H1 (cell line): ENCODE measurements around the gene ARSA. TPM values are rescaled to one million over a fixed set of nuclear protein-coding genes. Genes with fewer than 3 reads are reported as not detected.

Experiments
- CTCF ChIA-PET: fragments of 300-600 bp; sonication (Branson Sonifier 250); formaldehyde crosslinking; loops from one replicate; lab custom pipeline; 2021; ENCODE audit not compliant: partially characterized antibody; lab: Charles Lee
- POLR2A ChIA-PET: fragments of 300-600 bp; sonication (Branson Sonifier 250); formaldehyde crosslinking; loops from one replicate; lab custom pipeline; 2021; ENCODE audit warnings: inconsistent platforms; ENCODE audit not compliant: partially characterized antibody; lab: Charles Lee
- DNase-seq, 2 experiments: peaks; one replicate each; pipeline versions ENCODE4 v3.0.0 to v3.0.0-alpha.2; 2010 to 2022; ENCODE audit warnings: low spot score in 2 of 2, low read depth in 1 of 2, mixed read lengths in 1 of 2
- FAIRE-seq: peaks from 2 replicates; lab custom pipeline; 2011; peaks lifted over from hg19 to GRCh38; lab: Jason Lieb, UNC
- H2AFZ ChIP-seq: 2 replicates; pipeline ENCODE4 v1.8.1; 2012; ENCODE audit warnings: low read length, inconsistent platforms
- H2AK5ac ChIP-seq: 2 replicates; pipeline ENCODE4 v1.6.1; 2013; ENCODE audit warnings: low read depth, low read length
- H2BK120ac ChIP-seq: replicated peaks from 2 replicates; pipeline ENCODE3; 2013; ENCODE audit warnings: low read depth, low read length, inconsistent platforms
- H2BK12ac ChIP-seq: 2 replicates; pipeline ENCODE4 v1.6.1; 2013; ENCODE audit warnings: low read depth, low read length
- H2BK15ac ChIP-seq: 2 replicates; pipeline ENCODE4 v1.6.1; 2013; ENCODE audit warnings: low read length
- H2BK20ac ChIP-seq: 2 replicates; pipeline ENCODE4 v1.6.1; 2013; ENCODE audit warnings: low read length
- H2BK5ac ChIP-seq: 2 replicates; pipeline ENCODE4 v1.6.1; 2013; ENCODE audit warnings: low read depth, low read length
- H3K14ac ChIP-seq: 2 replicates; pipeline ENCODE4 v1.6.1; 2013; ENCODE audit warnings: inconsistent platforms; ENCODE audit not compliant: insufficient read length
- H3K18ac ChIP-seq: 2 replicates; pipeline ENCODE4 v1.6.1; 2013; ENCODE audit warnings: low read length; ENCODE audit errors: extremely low read depth
- H3K23ac ChIP-seq: 2 replicates; pipeline ENCODE4 v1.6.1; 2013; ENCODE audit warnings: inconsistent platforms; ENCODE audit not compliant: insufficient read length
- H3K23me2 ChIP-seq: 2 replicates; pipeline ENCODE4 v1.6.1; 2013; ENCODE audit warnings: low read depth, low read length
- H3K27ac ChIP-seq: 2 replicates; pipeline ENCODE4 v1.6.1; 2011; ENCODE audit warnings: low read depth, low read length, inconsistent platforms
- H3K27me3 ChIP-seq, 4 experiments: replicated peaks in 1 of 4; 1 replicate in 1 of 4; 2 replicates in 3 of 4; pipeline versions ENCODE4 v1.6.1 to v1.8.1; 2011 to 2013; ENCODE audit warnings: low read length in 3 of 4, mild to moderate bottlenecking in 3 of 4, inconsistent platforms in 2 of 4, mixed read lengths in 2 of 4, moderate library complexity in 1 of 4; ENCODE audit not compliant: control insufficient read depth in 3 of 4, insufficient read depth in 3 of 4; ENCODE audit errors: extremely low read depth in 1 of 4
- H3K36me3 ChIP-seq, 4 experiments: 2 replicates each; pipeline versions ENCODE4 v1.6.1 to v1.8.1; 2011 to 2013; ENCODE audit warnings: mild to moderate bottlenecking in 4 of 4, low read length in 3 of 4, moderate library complexity in 2 of 4, control low read depth in 1 of 4, inconsistent platforms in 1 of 4; ENCODE audit not compliant: insufficient read depth in 4 of 4, control insufficient read depth in 2 of 4
- H3K4ac ChIP-seq: replicated peaks from 2 replicates; pipeline ENCODE3; 2013; ENCODE audit warnings: low read length, low read depth, mixed read lengths, inconsistent platforms; ENCODE audit not compliant: insufficient read length
- H3K4me1 ChIP-seq, 4 experiments: replicated peaks in 1 of 4; 1 replicate in 1 of 4; 2 replicates in 3 of 4; pipeline versions ENCODE4 v1.6.1 to v1.8.1; 2011 to 2013; ENCODE audit warnings: low read length in 3 of 4, inconsistent platforms in 2 of 4, mixed read lengths in 1 of 4; ENCODE audit not compliant: insufficient read depth in 4 of 4, control insufficient read depth in 3 of 4
- H3K4me2 ChIP-seq, 2 experiments: 2 replicates each; pipeline versions ENCODE4 v1.6.1 to v1.8.1; 2011 to 2013; ENCODE audit warnings: low read depth in 2 of 2, low read length in 2 of 2, control low read depth in 1 of 2, inconsistent platforms in 1 of 2, mild to moderate bottlenecking in 1 of 2; ENCODE audit not compliant: insufficient read depth in 1 of 2
- H3K4me3 ChIP-seq, 4 experiments: fragments of 200-600, 300-600 bp in 1 of 4; sonication (generic), shearing (Covaris generic), sonication (Bioruptor Twin) in 1 of 4; 2 replicates each; pipeline versions ENCODE4 v1.5.1 to v1.8.1; 2011 to 2016; ENCODE audit warnings: low read length in 4 of 4, low read depth in 3 of 4, control low read depth in 2 of 4, inconsistent platforms in 2 of 4, mild to moderate bottlenecking in 2 of 4, mixed read lengths in 1 of 4, moderate library complexity in 1 of 4; ENCODE audit not compliant: insufficient read depth in 2 of 4; ENCODE audit errors: extremely low read depth in 1 of 4
- H3K56ac ChIP-seq: replicated peaks from 2 replicates; pipeline ENCODE3; 2013; ENCODE audit warnings: low read depth, mild to moderate bottlenecking, mixed read lengths, low read length, inconsistent platforms; ENCODE audit not compliant: insufficient read length
- H3K79me1 ChIP-seq: 2 replicates; pipeline ENCODE4 v1.6.1; 2013; ENCODE audit warnings: low read depth, low read length, control low read depth
- H3K79me2 ChIP-seq, 2 experiments: 2 replicates each; pipeline versions ENCODE4 v1.6.1 to v1.8.1; 2012 to 2013; ENCODE audit warnings: low read length in 2 of 2, mild to moderate bottlenecking in 2 of 2, inconsistent platforms in 1 of 2; ENCODE audit not compliant: insufficient read depth in 2 of 2, control insufficient read depth in 1 of 2
- H3K9ac ChIP-seq, 4 experiments: replicated peaks in 1 of 4; 1 replicate in 1 of 4; 2 replicates in 3 of 4; pipeline versions ENCODE4 v1.6.1 to v1.8.1; 2011 to 2013; ENCODE audit warnings: low read depth in 3 of 4, low read length in 3 of 4, control low read depth in 2 of 4, mild to moderate bottlenecking in 2 of 4, moderate library complexity in 2 of 4, inconsistent platforms in 1 of 4; ENCODE audit errors: extremely low read depth in 1 of 4
- H3K9me3 ChIP-seq, 2 experiments: 2 replicates each; pipeline versions ENCODE4 v1.6.1 to v1.8.1; 2012 to 2013; ENCODE audit warnings: mild to moderate bottlenecking in 2 of 2, moderate library complexity in 2 of 2, control low read depth in 1 of 2, inconsistent platforms in 1 of 2, low read depth in 1 of 2, low read length in 1 of 2, mixed read lengths in 1 of 2; ENCODE audit not compliant: insufficient read depth in 2 of 2
- H4K20me1 ChIP-seq, 2 experiments: replicated peaks in 1 of 2; 2 replicates each; pipeline versions ENCODE3 to v1.8.1; 2011 to 2013; ENCODE audit warnings: inconsistent platforms in 2 of 2, low read length in 2 of 2, mild to moderate bottlenecking in 1 of 2; ENCODE audit not compliant: insufficient read depth in 2 of 2, control insufficient read depth in 1 of 2
- H4K5ac ChIP-seq: 2 replicates; pipeline ENCODE4 v1.6.1; 2013; ENCODE audit warnings: low read length, low read depth, mixed read lengths, inconsistent platforms; ENCODE audit not compliant: insufficient read length
- H4K8ac ChIP-seq: 2 replicates; pipeline ENCODE4 v1.8.0; 2013; ENCODE audit warnings: mild to moderate bottlenecking, moderate library complexity, low read length, inconsistent platforms; ENCODE audit not compliant: insufficient read depth; ENCODE audit errors: extremely low read depth
- H4K91ac ChIP-seq: replicated peaks from 2 replicates; pipeline ENCODE3; 2013; ENCODE audit warnings: low read length, mixed read lengths, inconsistent platforms; ENCODE audit not compliant: insufficient read length
- BCL11A ChIP-seq, 2 experiments: IDR thresholded peaks; one replicate each; pipeline ENCODE4 v1.6.1; 2011; ENCODE audit warnings: low read depth in 2 of 2, low read length in 2 of 2, mild to moderate bottlenecking in 2 of 2
- CTCF ChIP-seq, 3 experiments: IDR thresholded peaks; 1 replicate in 2 of 3; 2 replicates in 1 of 3; pipeline versions ENCODE4 v1.5.1 to v1.6.1; 2011; ENCODE audit warnings: low read length in 3 of 3, mild to moderate bottlenecking in 3 of 3, inconsistent platforms in 2 of 3, low read depth in 1 of 3, moderate library complexity in 1 of 3; ENCODE audit not compliant: insufficient read depth in 1 of 3; ENCODE audit errors: control extremely low read depth in 1 of 3
- HDAC2 ChIP-seq, 2 experiments: fragments of 300-600 bp in 1 of 2; sonication (generic) in 1 of 2; IDR thresholded peaks; 2 replicates each; pipeline ENCODE4 v1.6.1; 2011 to 2012; ENCODE audit warnings: low read depth in 2 of 2, low read length in 2 of 2, mild to moderate bottlenecking in 2 of 2, moderate library complexity in 2 of 2, borderline replicate concordance in 1 of 2, inconsistent platforms in 1 of 2
- JUND ChIP-seq: IDR thresholded peaks from 2 replicates; pipeline ENCODE4 v1.6.1; 2011; ENCODE audit warnings: mild to moderate bottlenecking, improper control_type of control experiment, low read length
- KDM1A ChIP-seq: fragments of 200-600, 300-600 bp; sonication (generic); IDR thresholded peaks from 2 replicates; pipeline ENCODE4 v1.7.1; 2016; ENCODE audit warnings: mild to moderate bottlenecking, low read length, borderline replicate concordance
- KDM4A ChIP-seq: IDR thresholded peaks from one replicate; pipeline ENCODE4 v1.7.1; 2012; ENCODE audit warnings: low read depth, mild to moderate bottlenecking, moderate library complexity, low read length, inconsistent platforms; ENCODE audit not compliant: severe bottlenecking
- RNF2 ChIP-seq: fragments of 200-900, 300-1000 bp; sonication (generic); IDR thresholded peaks from 2 replicates; pipeline ENCODE4 v1.7.1; 2016; ENCODE audit warnings: borderline replicate concordance, low read depth, mild to moderate bottlenecking, antibody characterized with exemption, low read length; ENCODE audit not compliant: poor library complexity, severe bottlenecking; ENCODE audit errors: missing control alignments
- SIN3A ChIP-seq, 2 experiments: IDR thresholded peaks in 1 of 2; conservative IDR thresholded peaks in 1 of 2; 2 replicates each; pipeline ENCODE4 v1.6.1; 2011 to 2012; ENCODE audit warnings: low read length in 2 of 2, improper control_type of control experiment in 1 of 2, low read depth in 1 of 2, mild to moderate bottlenecking in 1 of 2
- WGBS, 2 experiments: shearing (Covaris generic) in 1 of 2; methylation state at CpG; one replicate each; pipeline versions ENCODE4 v1.1.6 to v1.1.7; 2013 to 2015; ENCODE audit warnings: low lambda C conversion rate in 2 of 2, mixed read lengths in 2 of 2, inconsistent platforms in 1 of 2, low coverage in 1 of 2, missing lambda C conversion rate in 1 of 2; ENCODE audit not compliant: insufficient replicate concordance in 2 of 2, insufficient coverage in 1 of 2, insufficient read length in 1 of 2; ENCODE audit errors: extremely low coverage in 1 of 2, missing lambda C conversion rate in 1 of 2; 5-methylcytosine and 5-hydroxymethylcytosine counted together
- polyA plus RNA-seq, 7 experiments: library from polyadenylated mRNA; depleted of rRNA in 3 of 7; stranded (reverse) in 5 of 7; unstranded in 2 of 7; fragments of >200 nt in 5 of 7; fragments of 200-250 nt in 2 of 7; gene quantifications; 1 replicate in 5 of 7; 2 replicates in 1 of 7; 4 replicates in 1 of 7; pipeline versions ENCODE4 v1.2.1 to v1.2.3, GENCODE V29; 2011 to 2013; ENCODE audit warnings: missing spikeins in 2 of 7, mixed read lengths in 2 of 7
- total RNA-seq: library from RNA; stranded (reverse); fragmentation: NEBNext Ultra II Directional; extraction: Animal tissue kit (Norgen Biotek cat#: 25700); gene quantifications from 2 replicates; pipeline ENCODE4 v1.2.1, GENCODE V29; 2021

Gene ARSA
- total and polyA plus RNA-seq, 2 of the 8 experiments (the other 6 are each of a cell fraction or from before 2014, with no cell fraction given) = 9.8 to 10.1 TPM

- no peak overlapping the region for H3K14ac ChIP-seq
- no peak overlapping the region for H2BK12ac ChIP-seq
- peaks cover 2% of the 10 kb centered on the region; the same call in 1 of the 2 replicates for H3K23me2 ChIP-seq
- peak overlapping the region; percentile 57; the same call in 1 of the 2 replicates for H4K8ac ChIP-seq
- H2BK5ac ChIP-seq = no peak overlapping the region
- peaks cover 50 to 74% (median 54%) of the 10 kb centered on the region in 4 experiments; a peak in 6 of 7 replicates for H3K27me3 ChIP-seq
- H3K4me3 ChIP-seq = no peak overlapping the region; a peak in 2 of 8 replicates
- no peaks in the 10 kb centered on the region for H3K9me3 ChIP-seq
- no peak overlapping the region for H4K91ac ChIP-seq
- no peak overlapping the region for H3K23ac ChIP-seq
- ChIA-PET POLR2A (interaction anchor here (0.9 kb wide), 1 partner anchor 10 kb away, joined by 4 read pairs; no protein-coding TSS in a partner anchor), CTCF (interaction anchor here (0.6 kb wide), 1 partner anchor 59 kb away, joined by 3 read pairs; no protein-coding TSS in a partner anchor)
- H3K18ac ChIP-seq = no peak overlapping the region
- H3K79me2 ChIP-seq = no peaks in the 10 kb centered on the region
- 64% methylated on average over 22 of the region's 52 CpGs; no CpG with 5 or more reads in 1 of the 2 experiments for WGBS, 2 experiments
- peak in 1 of 2 experiments; percentile 92 for DNase-seq
- H3K4ac ChIP-seq = no peak overlapping the region
- no peak overlapping the region for H2AFZ ChIP-seq
- H2AK5ac ChIP-seq = no peak overlapping the region
- H3K4me2 ChIP-seq = peak overlapping the region; percentile 34 to 71; a peak in 3 of 4 replicates
- H3K79me1 ChIP-seq = no peaks in the 10 kb centered on the region
- H3K9ac ChIP-seq = no peak overlapping the region
- H3K36me3 ChIP-seq = peaks cover 0 to 3% (median 0%) of the 10 kb centered on the region in 4 experiments; a peak in 1 of 8 replicates
- no peak overlapping the region for H2BK20ac ChIP-seq
- no peak overlapping the region for H3K27ac ChIP-seq
- FAIRE-seq = no peak
- H2BK15ac ChIP-seq = no peak overlapping the region
- H3K56ac ChIP-seq = no peak overlapping the region
- H4K5ac ChIP-seq = no peak overlapping the region
- H2BK120ac ChIP-seq = no peak overlapping the region
- H4K20me1 ChIP-seq = peaks cover 9 to 11% of the 10 kb centered on the region in 2 experiments
- H3K4me1 ChIP-seq = peaks cover 0 to 16% (median 4%) of the 10 kb centered on the region in 4 experiments; a peak in 5 of 7 replicates
- TF ChIP-seq RNF2 (no peak), JUND (no peak), KDM4A (peak; percentile 28), SIN3A (conservative IDR thresholded peaks at IDR 0.05 in 1 of 2, IDR thresholded peaks at IDR 0.05 in 1 of 2; ENCODE audit: low read depth in 1 of 2, low read length in 2 of 2) (peak; percentile 100), KDM1A (no peak), BCL11A (IDR thresholded peaks at IDR 0.05; ENCODE audit: low read depth in 2 of 2, low read length in 2 of 2) (no peak), CTCF (IDR thresholded peaks at IDR 0.05; ENCODE audit: control extremely low read depth in 1 of 3, insufficient read depth in 1 of 3, low read depth in 1 of 3, low read length in 3 of 3) (no peak), HDAC2 (IDR thresholded peaks at IDR 0.05; ENCODE audit: borderline replicate concordance in 1 of 2, low read depth in 2 of 2, low read length in 2 of 2) (peak; percentile 98 to 99; a peak in 3 of 4 replicates)
These were observed 28.0 kb downstream of the ARSA start for GRCh38 chr22:50599816-50600455.
